Measurements from ENCODE around the gene BBS7.

GRCh38 chr4:121860121-121860520 lies 10.2 kb downstream of the BBS7 start:
- no peak for TF ChIP-seq POLR2A (IDR thresholded peaks at IDR 0.05)
- TF ChIP-seq, protein P1, sequence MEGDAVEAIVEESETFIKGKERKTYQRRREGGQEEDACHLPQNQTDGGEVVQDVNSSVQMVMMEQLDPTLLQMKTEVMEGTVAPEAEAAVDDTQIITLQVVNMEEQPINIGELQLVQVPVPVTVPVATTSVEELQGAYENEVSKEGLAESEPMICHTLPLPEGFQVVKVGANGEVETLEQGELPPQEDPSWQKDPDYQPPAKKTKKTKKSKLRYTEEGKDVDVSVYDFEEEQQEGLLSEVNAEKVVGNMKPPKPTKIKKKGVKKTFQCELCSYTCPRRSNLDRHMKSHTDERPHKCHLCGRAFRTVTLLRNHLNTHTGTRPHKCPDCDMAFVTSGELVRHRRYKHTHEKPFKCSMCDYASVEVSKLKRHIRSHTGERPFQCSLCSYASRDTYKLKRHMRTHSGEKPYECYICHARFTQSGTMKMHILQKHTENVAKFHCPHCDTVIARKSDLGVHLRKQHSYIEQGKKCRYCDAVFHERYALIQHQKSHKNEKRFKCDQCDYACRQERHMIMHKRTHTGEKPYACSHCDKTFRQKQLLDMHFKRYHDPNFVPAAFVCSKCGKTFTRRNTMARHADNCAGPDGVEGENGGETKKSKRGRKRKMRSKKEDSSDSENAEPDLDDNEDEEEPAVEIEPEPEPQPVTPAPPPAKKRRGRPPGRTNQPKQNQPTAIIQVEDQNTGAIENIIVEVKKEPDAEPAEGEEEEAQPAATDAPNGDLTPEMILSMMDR (IDR thresholded peaks at IDR 0.05) = no peak

Data from right lobe of liver (tissue), 4 donors.